22Rv1 (cell line): ENCODE results near the gene SMAD9.

Source experiments
- ZFX ChIP-seq: fragments of 450-650 bp; IDR thresholded peaks from 2 replicates; pipeline ENCODE4 v1.6.1; 2017; ENCODE audit warnings: antibody characterized with exemption, borderline replicate concordance
- TF ChIP-seq, protein P1 (sequence below): fragments of 450-650 bp; IDR thresholded peaks from 2 replicates; pipeline ENCODE4 v1.5.1; 2017; ENCODE audit warnings: mild to moderate bottlenecking

- TF ChIP-seq, protein P1, sequence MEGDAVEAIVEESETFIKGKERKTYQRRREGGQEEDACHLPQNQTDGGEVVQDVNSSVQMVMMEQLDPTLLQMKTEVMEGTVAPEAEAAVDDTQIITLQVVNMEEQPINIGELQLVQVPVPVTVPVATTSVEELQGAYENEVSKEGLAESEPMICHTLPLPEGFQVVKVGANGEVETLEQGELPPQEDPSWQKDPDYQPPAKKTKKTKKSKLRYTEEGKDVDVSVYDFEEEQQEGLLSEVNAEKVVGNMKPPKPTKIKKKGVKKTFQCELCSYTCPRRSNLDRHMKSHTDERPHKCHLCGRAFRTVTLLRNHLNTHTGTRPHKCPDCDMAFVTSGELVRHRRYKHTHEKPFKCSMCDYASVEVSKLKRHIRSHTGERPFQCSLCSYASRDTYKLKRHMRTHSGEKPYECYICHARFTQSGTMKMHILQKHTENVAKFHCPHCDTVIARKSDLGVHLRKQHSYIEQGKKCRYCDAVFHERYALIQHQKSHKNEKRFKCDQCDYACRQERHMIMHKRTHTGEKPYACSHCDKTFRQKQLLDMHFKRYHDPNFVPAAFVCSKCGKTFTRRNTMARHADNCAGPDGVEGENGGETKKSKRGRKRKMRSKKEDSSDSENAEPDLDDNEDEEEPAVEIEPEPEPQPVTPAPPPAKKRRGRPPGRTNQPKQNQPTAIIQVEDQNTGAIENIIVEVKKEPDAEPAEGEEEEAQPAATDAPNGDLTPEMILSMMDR = peak; percentile 37; the same call in 1 of the 2 replicates
- no peak for TF ChIP-seq ZFX
Measured at GRCh38 chr13:36817996-36818803, 101.8 kb downstream of the SMAD9 start.
